GM12892 (cell line): ENCODE data around the gene TNNC1. TPM values are rescaled to one million over a fixed set of nuclear protein-coding genes. Genes with fewer than 3 reads are reported as not detected.

Source experiments
- DNase-seq: peaks from one replicate; pipeline ENCODE4 v3.0.0; 2011; ENCODE audit not compliant: insufficient read length
- FAIRE-seq: peaks from 2 replicates; lab custom pipeline; 2011; peaks lifted over from hg19 to GRCh38; lab: Jason Lieb, UNC
- POLR2A ChIP-seq: IDR thresholded peaks from 2 replicates; pipeline ENCODE4 v1.6.1; 2011; ENCODE audit warnings: low read depth, low read length, control low read depth
- POLR2AphosphoS5 ChIP-seq: IDR thresholded peaks from 2 replicates; pipeline ENCODE4 v1.6.1; 2011; ENCODE audit warnings: low read depth, low read length, control low read depth
- TAF1 ChIP-seq: IDR thresholded peaks from 2 replicates; pipeline ENCODE4 v1.6.1; 2011; ENCODE audit warnings: low read depth, mild to moderate bottlenecking, control low read depth, low read length, borderline replicate concordance
- polyA plus RNA-seq: library from polyadenylated mRNA; unstranded; fragments of >200 nt; gene quantifications from one replicate; pipeline ENCODE4 v1.2.1, GENCODE V29; 2012; ENCODE audit warnings: missing spikeins, inconsistent platforms; ENCODE audit not compliant: missing spikeins

Gene TNNC1
- polyA plus RNA-seq: 1.7 TPM

DNA sequence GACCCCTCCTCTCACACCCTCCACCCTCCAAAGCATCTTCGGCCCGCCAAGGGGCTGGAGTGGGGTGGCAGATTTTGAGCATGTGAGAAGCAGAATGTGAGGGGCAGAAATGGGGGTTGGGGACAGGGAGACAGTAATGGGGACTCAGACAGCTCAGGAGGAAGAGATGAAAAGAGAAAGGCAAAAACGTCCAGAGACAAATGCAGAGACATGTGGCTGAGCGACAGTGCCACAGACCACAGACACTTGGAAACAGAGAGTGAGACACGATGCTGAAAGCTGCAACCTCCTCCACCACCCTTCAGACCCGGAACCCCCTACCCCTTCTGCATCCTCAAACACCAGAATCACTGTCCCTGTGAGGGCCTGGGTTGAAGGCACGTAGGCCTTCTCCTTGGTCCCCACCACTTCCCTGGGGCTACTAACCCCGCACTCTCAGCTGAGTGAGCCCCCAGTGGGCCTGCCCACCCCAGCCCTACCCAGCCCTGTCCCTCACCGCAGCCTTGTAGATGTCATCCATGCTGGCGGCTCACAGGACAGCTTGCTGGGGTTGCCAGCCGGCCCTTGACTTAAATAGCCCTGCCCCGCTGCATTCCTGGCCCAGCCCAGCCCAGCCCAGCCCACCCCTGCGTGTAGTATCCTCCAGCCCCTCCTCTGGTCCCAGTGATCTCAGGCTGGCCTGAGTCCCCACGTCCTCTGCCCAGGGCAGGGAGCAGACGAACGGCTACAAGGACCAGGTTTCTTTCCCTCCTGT is at the start of gene TNNC1:
Gene TNNC1 (minus strand): TSS at position 546 of the 754 bp plus-strand sequence. CDS start 26 bp downstream, at position 520.
- FAIRE-seq (no peak), DNase-seq (no peak)
- no peak for TF ChIP-seq POLR2A
- TF ChIP-seq POLR2AphosphoS5: no peak
- no peak for TF ChIP-seq TAF1

DNA sequence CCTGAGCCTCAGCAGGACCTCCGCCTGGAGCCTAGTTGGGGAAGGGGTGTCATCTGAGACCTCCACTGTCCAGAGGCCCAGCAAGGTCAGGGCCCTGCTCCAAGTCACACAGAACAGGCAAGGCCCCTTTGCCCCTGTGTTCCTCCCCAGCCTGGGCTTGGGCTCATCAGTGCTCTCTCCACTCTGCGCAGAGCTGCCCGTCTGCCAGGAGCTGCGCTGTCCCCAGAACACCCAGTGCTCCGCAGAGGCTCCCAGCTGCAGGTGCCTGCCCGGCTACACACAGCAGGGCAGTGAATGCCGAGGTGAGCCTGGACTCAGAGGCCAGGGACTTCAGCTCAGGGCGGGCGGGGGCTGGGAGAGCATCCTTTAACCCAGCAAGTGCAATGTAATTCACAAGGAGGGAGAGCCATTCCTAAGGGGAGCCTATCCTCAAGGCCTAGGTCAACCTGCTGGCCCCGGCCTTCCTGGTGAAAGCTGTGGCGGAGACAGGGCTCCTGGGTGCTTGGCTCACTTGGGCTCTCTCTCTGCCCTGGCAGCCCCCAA is 49.0 kb upstream of the TNNC1 start:
- DNase-seq: no peak
- TF ChIP-seq TAF1 (no peak), POLR2AphosphoS5 (no peak), POLR2A (no peak)
- FAIRE-seq: no peak

DNA sequence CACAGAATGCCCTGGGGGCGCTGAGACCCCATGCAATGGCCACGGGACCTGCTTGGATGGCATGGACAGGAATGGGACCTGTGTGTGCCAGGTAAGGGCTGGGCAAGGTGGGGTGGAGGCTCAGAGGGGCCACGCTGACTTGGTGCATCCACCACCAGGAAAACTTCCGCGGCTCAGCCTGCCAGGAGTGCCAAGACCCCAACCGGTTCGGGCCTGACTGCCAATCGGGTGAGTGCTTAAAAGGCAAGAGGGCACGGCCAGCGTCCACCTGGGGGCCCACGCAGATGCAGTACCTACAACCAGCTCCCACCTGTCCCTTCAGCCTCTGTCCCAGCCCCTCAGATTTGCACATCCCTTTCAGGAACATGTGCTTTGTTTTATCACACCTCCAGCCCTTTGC is 48.2 kb upstream of the TNNC1 start:
- no peak for FAIRE-seq
- DNase-seq: no peak
- TF ChIP-seq TAF1 (no peak), POLR2AphosphoS5 (no peak), POLR2A (no peak)

- FAIRE-seq: no peak
- TF ChIP-seq POLR2AphosphoS5 (no peak), TAF1 (no peak), POLR2A (no peak)
- no peak for DNase-seq
Measured at GRCh38 chr3:52501046-52501445, 47.2 kb upstream of the TNNC1 start.

GRCh38 chr3:52498137-52499054 is 44.6 kb upstream of the TNNC1 start:
- TF ChIP-seq POLR2A (no peak), TAF1 (no peak)
- no peak for DNase-seq

DNA sequence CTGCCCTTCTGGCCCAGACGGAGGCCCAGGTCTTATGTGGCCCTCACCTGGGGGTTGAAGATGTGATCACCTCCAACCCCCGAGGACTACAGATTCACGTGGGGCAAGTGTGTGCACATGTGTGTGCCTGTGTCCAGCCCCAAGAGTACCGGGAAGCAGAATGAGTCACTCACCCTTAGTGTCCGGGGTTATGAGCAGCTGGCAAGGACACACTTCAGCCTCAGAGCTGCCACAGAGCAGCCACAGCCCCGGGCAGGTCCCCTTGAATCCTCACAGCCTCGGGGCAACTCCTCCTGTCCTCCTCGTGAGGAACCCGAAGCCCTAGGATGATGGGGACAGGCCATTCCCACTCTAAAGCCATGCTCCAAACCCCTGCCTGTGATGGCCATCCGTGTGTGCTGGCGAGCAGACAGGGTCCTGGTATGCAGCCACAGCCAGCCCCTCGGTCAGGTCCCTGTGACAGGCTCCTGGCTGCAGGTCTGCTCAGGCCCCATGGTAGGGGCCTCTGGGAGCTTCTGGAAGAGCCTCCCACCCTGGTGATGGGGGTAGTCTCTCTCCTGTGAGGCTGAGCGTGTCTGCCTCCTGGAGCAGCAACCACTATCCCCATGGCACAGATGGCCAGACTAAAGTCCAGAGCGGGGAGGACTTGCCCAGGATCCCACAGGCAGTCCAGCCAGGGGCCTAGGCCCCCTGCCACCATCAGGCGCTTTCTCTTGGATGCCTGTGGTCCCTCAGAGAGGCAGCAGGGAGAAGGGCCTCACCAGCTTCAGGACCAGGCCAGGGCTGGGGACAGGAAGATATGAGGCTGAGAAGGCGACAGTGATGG is 42.1 kb upstream of the TNNC1 start:
- TF ChIP-seq TAF1 (no peak), POLR2AphosphoS5 (no peak), POLR2A (no peak)
- no peak for DNase-seq
- no peak for FAIRE-seq

More at GRCh38 chr3:52498137-52499054, 44.6 kb upstream of the TNNC1 start:
- no peak for FAIRE-seq

DNA sequence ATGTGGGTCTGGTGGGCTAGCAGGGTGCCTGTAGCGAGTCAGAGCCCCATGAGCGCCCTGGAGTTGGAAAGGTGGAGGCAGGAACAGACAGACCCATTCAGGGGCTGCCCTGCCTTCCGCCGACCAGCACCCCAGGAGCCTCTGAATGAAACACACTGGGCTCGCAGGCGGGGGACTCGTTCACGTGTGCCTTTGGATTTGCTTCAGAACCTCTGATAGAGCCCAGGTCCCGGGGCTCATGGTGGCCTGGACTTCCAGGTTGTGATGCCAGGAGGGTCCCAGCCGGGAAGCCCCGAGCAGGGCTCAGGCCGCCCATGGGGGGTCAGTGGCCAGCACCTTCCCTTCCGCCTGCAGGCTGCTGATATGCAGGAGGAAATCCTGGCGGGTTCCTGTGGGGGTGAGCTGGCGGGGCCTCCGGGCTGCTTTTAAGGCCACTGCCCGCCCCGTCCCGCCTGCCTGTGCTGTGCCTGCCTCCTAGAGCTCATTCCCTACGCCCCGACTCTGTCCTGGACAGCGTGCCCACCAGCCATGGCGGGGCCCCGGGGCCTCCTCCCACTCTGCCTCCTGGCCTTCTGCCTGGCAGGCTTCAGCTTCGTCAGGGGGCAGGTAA is 41.1 kb upstream of the TNNC1 start, which contains the start of gene STAB1:
Gene STAB1 (plus strand): TSS at position 453 of the 610 bp plus-strand sequence. CDS start 76 bp downstream, at position 529.
- DNase-seq (no peak), FAIRE-seq (no peak)
- TF ChIP-seq POLR2A (no peak), POLR2AphosphoS5 (no peak), TAF1 (no peak)

DNA sequence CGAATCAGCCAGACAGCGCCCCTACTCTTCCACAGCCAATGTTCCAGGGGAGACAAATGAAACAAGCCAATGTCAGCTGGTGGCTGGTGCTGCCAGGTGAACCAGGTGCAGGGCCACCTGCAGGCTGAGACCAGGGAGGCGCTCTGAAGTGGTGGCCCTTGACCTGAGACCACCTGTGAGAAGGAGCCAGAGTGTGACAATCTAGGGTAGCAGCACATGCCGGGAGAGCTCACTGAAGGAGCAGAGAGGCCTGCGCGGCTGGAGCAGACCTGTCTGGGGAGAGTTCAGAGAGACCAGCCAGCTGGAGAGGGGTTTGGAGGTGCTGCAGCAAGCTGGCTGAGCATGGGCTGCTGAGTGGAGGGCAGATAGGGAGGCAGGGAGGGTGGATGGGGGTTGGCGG is 40.6 kb upstream of the TNNC1 start:
- TF ChIP-seq TAF1 (no peak), POLR2AphosphoS5 (no peak), POLR2A (no peak)
- no peak for FAIRE-seq
- DNase-seq: no peak

- TF ChIP-seq POLR2AphosphoS5: no peak
- no peak for TF ChIP-seq TAF1
- TF ChIP-seq POLR2A: no peak
- FAIRE-seq (no peak), DNase-seq (no peak)
Measured at GRCh38 chr3:52493232-52494017, 39.6 kb upstream of the TNNC1 start.

DNA sequence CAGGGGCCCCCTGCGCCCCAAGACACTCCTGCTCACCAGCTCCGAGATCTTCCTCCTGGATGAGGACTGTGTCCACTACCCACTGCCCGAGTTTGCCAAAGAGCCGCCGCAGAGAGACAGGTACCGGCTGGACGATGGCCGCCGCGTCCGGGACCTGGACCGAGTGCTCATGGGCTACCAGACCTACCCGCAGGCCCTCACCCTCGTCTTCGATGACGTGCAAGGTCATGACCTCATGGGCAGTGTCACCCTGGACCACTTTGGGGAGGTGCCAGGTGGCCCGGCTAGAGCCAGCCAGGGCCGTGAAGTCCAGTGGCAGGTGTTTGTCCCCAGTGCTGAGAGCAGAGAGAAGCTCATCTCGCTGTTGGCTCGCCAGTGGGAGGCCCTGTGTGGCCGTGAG is 38.2 kb upstream of the TNNC1 start:
- DNase-seq: no peak
- FAIRE-seq: no peak
- no peak for TF ChIP-seq TAF1
- TF ChIP-seq POLR2A: no peak
- no peak for TF ChIP-seq POLR2AphosphoS5
